Measurements from ENCODE around the gene PABPN1L. TPM values are rescaled to one million over a fixed set of nuclear protein-coding genes. Genes with fewer than 3 reads are reported as not detected.

PABPN1L gene
- total and polyA plus RNA-seq, 10 of the 15 experiments (the other 5 are each of a cell fraction or from before 2014, with no cell fraction given): not detected

DNA sequence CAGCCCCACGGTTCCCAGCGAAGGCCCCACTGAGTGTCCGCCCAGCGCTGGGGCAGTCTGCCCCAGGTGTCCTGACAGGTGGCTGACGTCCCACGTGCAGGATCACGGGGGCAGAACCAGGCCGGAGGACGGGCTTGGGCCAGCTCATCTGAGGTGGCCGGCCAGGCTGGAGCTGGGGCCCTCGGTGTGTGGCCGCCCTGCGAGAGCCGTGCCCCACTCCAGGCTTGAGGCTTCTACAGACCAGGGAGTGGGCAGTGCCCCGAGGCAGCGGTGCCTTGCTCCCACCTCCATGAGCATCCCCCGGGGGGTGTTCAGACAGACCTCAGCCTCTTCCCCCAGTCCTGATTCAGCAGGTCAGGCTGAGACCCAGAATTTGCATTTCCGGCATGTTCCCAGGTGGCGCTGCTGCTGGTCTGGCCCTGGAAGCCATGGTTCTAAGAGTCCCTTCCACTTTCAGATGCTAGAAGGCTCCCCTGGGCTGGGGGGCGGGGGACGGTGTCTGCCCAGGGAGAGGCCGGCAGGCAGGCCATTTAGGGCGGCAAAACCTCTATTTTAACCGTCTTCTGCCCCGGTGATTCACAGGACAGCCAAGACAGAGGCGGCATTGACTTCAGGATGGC lies 35.4 kb upstream of the PABPN1L start:
- Histone ChIP-seq H4K20me1 (ENCODE audit: control insufficient read depth, insufficient read depth) (peaks cover 3% of the 10 kb centered on the region; the same call in 1 of the 2 replicates), H3K27me3 (replicated peaks in 1 of 2; ENCODE audit: control insufficient read depth in 2 of 2, insufficient read depth in 2 of 2, low read length in 1 of 2) (no peaks in the 10 kb centered on the region), H3K79me2 (ENCODE audit: control insufficient read depth, insufficient read depth, low read length) (no peaks in the 10 kb centered on the region; the same call in 1 of the 2 replicates), H3K4me1 (ENCODE audit: control insufficient read depth, insufficient read depth, low read length) (no peaks in the 10 kb centered on the region; the same call in 1 of the 2 replicates), H2AFZ (ENCODE audit: control insufficient read depth, low read depth, low read length) (no peak overlapping the region), H3K4me2 (ENCODE audit: control insufficient read depth, insufficient read depth) (no peak overlapping the region), H3K9ac (ENCODE audit: control insufficient read depth, insufficient read depth, low read length) (no peak overlapping the region), H3K27ac (ENCODE audit: control insufficient read depth, insufficient read depth) (no peak overlapping the region), H3K9me3 (replicated peaks; ENCODE audit: control insufficient read depth, insufficient read depth, low read length) (no peaks in the 10 kb centered on the region), H3K4me3 (no peak overlapping the region), H3K36me3 (ENCODE audit: control insufficient read depth in 2 of 2, insufficient read depth in 2 of 2, low read length in 1 of 2) (no peaks in the 10 kb centered on the region; a peak in 3 of 4 replicates)
- ChIA-PET CTCF (no interaction called here), POLR2A (no interaction called here), RAD21 (ENCODE audit: unreplicated experiment) (no interaction called here), SMC1A (ENCODE audit: uncharacterized antibody, unreplicated experiment) (no interaction called here)
- in situ Hi-C loops (cut with MboI): no loop called here
- intact Hi-C loops (cut with micrococcal nuclease; ENCODE audit: unreplicated experiment): no loop called here
- ATAC-seq: no peak
- no TSS peak for BruUV-seq (replicated peaks)
- TF ChIP-seq ZBED1 (IDR thresholded peaks at IDR 0.05; ENCODE audit: borderline replicate concordance): no peak
- no peak for TF ChIP-seq BACH1 (IDR thresholded peaks at IDR 0.05; ENCODE audit: borderline replicate concordance)
- no peak for TF ChIP-seq CBFB (IDR thresholded peaks at IDR 0.05; ENCODE audit: low read depth)
- no peak for TF ChIP-seq ZNF384 (IDR thresholded peaks at IDR 0.05; ENCODE audit: borderline replicate concordance, low read depth, low read length)
- TF ChIP-seq RB1 (IDR thresholded peaks at IDR 0.05; ENCODE audit: borderline replicate concordance): no peak
- TF ChIP-seq CREM (IDR thresholded peaks at IDR 0.05; ENCODE audit: low read depth): no peak
- TF ChIP-seq IKZF1 (conservative IDR thresholded peaks at IDR 0.05): no peak
- TF ChIP-seq SREBF1 (IDR thresholded peaks at IDR 0.05; ENCODE audit: low read length): no peak
- TF ChIP-seq, protein P1, sequence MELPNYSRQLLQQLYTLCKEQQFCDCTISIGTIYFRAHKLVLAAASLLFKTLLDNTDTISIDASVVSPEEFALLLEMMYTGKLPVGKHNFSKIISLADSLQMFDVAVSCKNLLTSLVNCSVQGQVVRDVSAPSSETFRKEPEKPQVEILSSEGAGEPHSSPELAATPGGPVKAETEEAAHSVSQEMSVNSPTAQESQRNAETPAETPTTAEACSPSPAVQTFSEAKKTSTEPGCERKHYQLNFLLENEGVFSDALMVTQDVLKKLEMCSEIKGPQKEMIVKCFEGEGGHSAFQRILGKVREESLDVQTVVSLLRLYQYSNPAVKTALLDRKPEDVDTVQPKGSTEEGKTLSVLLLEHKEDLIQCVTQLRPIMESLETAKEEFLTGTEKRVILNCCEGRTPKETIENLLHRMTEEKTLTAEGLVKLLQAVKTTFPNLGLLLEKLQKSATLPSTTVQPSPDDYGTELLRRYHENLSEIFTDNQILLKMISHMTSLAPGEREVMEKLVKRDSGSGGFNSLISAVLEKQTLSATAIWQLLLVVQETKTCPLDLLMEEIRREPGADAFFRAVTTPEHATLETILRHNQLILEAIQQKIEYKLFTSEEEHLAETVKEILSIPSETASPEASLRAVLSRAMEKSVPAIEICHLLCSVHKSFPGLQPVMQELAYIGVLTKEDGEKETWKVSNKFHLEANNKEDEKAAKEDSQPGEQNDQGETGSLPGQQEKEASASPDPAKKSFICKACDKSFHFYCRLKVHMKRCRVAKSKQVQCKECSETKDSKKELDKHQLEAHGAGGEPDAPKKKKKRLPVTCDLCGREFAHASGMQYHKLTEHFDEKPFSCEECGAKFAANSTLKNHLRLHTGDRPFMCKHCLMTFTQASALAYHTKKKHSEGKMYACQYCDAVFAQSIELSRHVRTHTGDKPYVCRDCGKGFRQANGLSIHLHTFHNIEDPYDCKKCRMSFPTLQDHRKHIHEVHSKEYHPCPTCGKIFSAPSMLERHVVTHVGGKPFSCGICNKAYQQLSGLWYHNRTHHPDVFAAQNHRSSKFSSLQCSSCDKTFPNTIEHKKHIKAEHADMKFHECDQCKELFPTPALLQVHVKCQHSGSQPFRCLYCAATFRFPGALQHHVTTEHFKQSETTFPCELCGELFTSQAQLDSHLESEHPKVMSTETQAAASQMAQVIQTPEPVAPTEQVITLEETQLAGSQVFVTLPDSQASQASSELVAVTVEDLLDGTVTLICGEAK (IDR thresholded peaks at IDR 0.05; ENCODE audit: borderline replicate concordance): no peak
- no peak for TF ChIP-seq HDAC2 (IDR thresholded peaks at IDR 0.05)
- TF ChIP-seq LARP7 (IDR thresholded peaks at IDR 0.05): no peak
- TF ChIP-seq, protein P2, sequence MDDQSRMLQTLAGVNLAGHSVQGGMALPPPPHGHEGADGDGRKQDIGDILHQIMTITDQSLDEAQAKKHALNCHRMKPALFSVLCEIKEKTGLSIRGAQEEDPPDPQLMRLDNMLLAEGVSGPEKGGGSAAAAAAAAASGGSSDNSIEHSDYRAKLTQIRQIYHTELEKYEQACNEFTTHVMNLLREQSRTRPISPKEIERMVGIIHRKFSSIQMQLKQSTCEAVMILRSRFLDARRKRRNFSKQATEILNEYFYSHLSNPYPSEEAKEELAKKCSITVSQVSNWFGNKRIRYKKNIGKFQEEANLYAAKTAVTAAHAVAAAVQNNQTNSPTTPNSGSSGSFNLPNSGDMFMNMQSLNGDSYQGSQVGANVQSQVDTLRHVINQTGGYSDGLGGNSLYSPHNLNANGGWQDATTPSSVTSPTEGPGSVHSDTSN (IDR thresholded peaks at IDR 0.05; ENCODE audit: insufficient replicate concordance, low read depth, low read length): no peak
- no peak for DNase-seq (ENCODE audit: low read depth, low spot score)
- FAIRE-seq: no peak
- 96% methylated on average over 26 of the region's 26 CpGs for WGBS (ENCODE audit: insufficient coverage, insufficient replicate concordance, low lambda C conversion rate, missing lambda C conversion rate)
